ENCODE measurements around the gene AMOTL1. TPM values are rescaled to one million over a fixed set of nuclear protein-coding genes. Genes with fewer than 3 reads are reported as not detected.

The AMOTL1 gene
- total RNA-seq, 2 experiments from 2014 or later = 6.6 to 8.4 TPM

DNA sequence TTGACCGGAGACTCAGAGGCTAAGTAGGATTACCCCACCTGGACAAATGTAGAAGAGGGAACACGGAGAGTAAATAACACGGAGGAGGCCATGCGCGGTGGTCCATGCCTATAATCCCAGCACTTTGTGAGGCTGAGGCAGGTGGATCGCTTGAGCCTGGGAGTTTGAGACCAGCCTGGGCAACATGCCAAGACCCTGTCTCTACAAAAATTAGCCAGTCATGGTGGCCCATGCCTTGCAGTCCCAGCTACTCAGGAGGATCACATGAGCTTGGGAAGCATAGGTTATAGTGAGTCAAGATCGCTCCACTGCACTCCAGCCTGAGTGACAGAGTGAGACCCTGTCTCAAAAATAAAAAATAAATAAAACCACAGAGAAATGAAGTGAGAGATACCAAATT is 53.9 kb downstream of the AMOTL1 start:
- Mint-ChIP-seq H3K4me3 (no peak overlapping the region), H3K9me3 (ENCODE audit: insufficient read depth) (no peaks in the 10 kb centered on the region), H3K27me3 (ENCODE audit: low read depth) (no peaks in the 10 kb centered on the region), H3K4me1 (ENCODE audit: low read depth) (no peaks in the 10 kb centered on the region), H3K36me3 (ENCODE audit: low read depth) (no peaks in the 10 kb centered on the region), H3K27ac (no peak overlapping the region)
- DNase-seq (no peak), ATAC-seq (no peak)
- ChIA-PET CTCF (no interaction called here), POLR2A (no interaction called here)

DNA sequence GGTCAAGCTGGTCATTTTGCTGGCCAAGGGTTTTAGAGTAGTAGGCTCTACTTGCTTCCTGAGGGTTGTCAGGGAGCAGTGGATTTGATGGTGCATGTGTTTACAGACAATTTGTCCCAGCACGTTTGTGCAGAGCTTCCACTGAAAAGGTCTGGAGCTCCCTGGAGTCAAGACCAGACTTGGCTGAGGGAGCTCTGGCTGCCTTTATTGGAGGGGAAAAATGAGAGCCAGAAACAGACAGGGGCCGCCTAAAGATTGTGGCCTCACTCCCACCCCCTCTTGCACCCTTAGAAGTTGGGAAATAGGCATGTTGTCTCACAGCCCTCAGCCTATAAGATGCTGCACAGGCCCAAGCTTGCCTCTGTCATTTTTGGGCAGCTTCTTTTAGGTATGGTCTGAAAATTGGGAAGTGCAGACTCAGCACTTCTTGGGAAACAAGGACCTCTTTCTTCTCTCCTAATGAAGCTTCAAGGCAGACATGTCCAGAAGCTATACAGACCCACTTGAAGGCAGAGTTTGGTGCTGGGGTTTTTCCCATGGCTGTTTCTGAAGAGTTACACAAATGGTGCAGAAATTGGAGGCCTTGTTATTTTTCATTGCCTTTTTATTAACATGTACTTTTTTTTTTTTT is 55.1 kb downstream of the AMOTL1 start:
- DNase-seq (no peak), ATAC-seq (no peak)
- H3K27ac Mint-ChIP-seq = no peak overlapping the region
- ChIA-PET POLR2A (no interaction called here), CTCF (no interaction called here)
- H3K36me3 Mint-ChIP-seq (ENCODE audit: low read depth) = no peaks in the 10 kb centered on the region
- no peaks in the 10 kb centered on the region for H3K4me1 Mint-ChIP-seq (ENCODE audit: low read depth)
- no peaks in the 10 kb centered on the region for H3K9me3 Mint-ChIP-seq (ENCODE audit: insufficient read depth)
- H3K27me3 Mint-ChIP-seq (ENCODE audit: low read depth) = no peaks in the 10 kb centered on the region
- no peak overlapping the region for H3K4me3 Mint-ChIP-seq

DNA sequence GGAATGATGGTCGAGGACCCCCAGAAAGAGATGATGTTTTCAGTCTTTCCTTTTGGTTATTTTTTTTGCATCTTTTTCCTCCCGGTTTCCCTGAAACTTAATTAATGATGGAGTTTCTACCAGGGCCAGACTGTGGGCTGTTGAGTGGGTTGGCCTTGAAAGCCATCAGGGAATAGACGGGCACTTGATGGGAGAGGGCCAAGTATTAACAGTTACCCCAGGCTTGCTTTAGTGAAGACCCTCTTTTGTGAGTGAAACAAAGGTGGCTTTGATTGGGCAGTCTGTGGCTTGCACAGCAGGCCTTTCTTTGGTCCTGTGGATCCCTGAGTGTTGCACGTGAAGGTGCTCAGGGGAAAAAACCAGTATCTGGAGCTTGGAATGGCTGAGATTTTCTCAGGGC is 56.9 kb downstream of the AMOTL1 start:
- H3K27me3 Mint-ChIP-seq (ENCODE audit: low read depth) = no peaks in the 10 kb centered on the region
- H3K4me1 Mint-ChIP-seq (ENCODE audit: low read depth) = no peaks in the 10 kb centered on the region
- ChIA-PET CTCF (no interaction called here), POLR2A (no interaction called here)
- H3K9me3 Mint-ChIP-seq (ENCODE audit: insufficient read depth) = no peaks in the 10 kb centered on the region
- H3K36me3 Mint-ChIP-seq (ENCODE audit: low read depth) = no peaks in the 10 kb centered on the region
- ATAC-seq = no peak
- DNase-seq = no peak
- no peak overlapping the region for H3K4me3 Mint-ChIP-seq
- no peak overlapping the region for H3K27ac Mint-ChIP-seq

DNA sequence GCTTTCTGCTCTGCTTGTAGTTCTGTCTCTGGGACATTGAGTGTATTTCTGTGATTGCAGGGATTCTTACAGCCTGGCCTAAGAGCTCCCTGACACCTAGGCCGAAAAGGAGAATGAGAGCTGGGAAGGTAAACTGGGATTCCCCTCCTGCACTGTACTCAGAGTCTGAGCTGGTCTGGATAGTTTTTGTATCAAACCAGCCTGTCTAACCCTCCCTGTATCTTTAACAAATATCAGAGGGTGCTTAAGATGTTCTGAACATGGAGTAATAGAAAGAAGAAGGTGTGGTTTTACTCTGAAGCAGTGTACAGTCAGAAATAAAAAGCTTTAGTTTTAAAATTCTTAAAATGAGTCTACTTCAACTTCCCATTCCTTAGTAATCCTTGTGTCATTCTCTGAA is 57.3 kb downstream of the AMOTL1 start:
- Mint-ChIP-seq H3K36me3 (ENCODE audit: low read depth) (no peaks in the 10 kb centered on the region), H3K27ac (no peak overlapping the region), H3K27me3 (ENCODE audit: low read depth) (no peaks in the 10 kb centered on the region), H3K4me1 (ENCODE audit: low read depth) (no peaks in the 10 kb centered on the region), H3K9me3 (ENCODE audit: insufficient read depth) (no peaks in the 10 kb centered on the region), H3K4me3 (no peak overlapping the region)
- ATAC-seq (no peak), DNase-seq (no peak)
- ChIA-PET CTCF (no interaction called here), POLR2A (no interaction called here)

DNA sequence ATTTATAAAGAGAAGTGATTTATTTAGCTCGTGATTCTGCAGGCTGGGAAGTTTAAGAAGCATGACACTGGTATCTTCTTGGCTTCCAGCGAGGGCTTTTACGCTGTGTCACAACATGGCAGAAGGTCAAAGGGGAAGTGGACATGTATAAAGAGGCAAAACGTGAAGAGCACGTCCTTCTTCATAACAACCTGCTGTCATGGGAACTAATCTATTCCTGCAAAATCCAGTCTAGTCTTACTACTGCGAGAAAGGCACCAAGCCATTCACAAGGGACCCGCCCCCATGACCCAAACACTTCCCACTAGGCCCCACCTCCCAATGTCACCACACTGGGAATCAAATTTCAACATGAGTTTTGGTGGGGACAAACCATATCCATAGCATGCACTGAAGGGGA is 58.3 kb downstream of the AMOTL1 start:
- ATAC-seq (no peak), DNase-seq (no peak)
- H3K36me3 Mint-ChIP-seq (ENCODE audit: low read depth) = no peaks in the 10 kb centered on the region
- CTCF ChIA-PET = no interaction called here
- no peaks in the 10 kb centered on the region for H3K4me1 Mint-ChIP-seq (ENCODE audit: low read depth)
- POLR2A ChIA-PET = interaction anchor here (0.7 kb wide), 1 partner anchor 402 kb away, joined by 4 read pairs; no protein-coding TSS in a partner anchor
- no peak overlapping the region for H3K4me3 Mint-ChIP-seq
- H3K9me3 Mint-ChIP-seq (ENCODE audit: insufficient read depth) = no peaks in the 10 kb centered on the region
- no peaks in the 10 kb centered on the region for H3K27me3 Mint-ChIP-seq (ENCODE audit: low read depth)
- H3K27ac Mint-ChIP-seq = no peak overlapping the region

DNA sequence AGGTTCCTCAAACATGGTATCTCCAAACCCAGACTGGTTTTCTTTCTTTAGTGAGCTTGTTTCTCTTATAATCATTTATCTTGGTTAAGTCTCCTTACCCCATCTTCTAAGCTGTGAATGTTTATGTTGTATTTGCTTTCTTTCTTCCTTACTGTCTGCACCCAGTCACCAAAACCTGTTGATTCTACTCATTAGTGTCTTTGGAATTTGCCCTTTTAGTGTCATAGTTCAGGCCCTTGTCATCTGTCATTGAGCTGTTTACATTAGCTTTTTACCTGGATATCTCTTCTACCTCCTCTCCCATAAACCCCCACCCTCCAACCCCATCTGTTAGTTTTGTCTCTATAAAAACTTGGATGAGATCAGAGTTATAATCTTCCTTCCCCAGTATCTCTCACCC is 59.9 kb downstream of the AMOTL1 start:
- Mint-ChIP-seq H3K27me3 (ENCODE audit: low read depth) (no peaks in the 10 kb centered on the region), H3K4me3 (no peak overlapping the region), H3K36me3 (ENCODE audit: low read depth) (no peaks in the 10 kb centered on the region), H3K27ac (no peak overlapping the region), H3K9me3 (ENCODE audit: insufficient read depth) (no peaks in the 10 kb centered on the region), H3K4me1 (ENCODE audit: low read depth) (no peaks in the 10 kb centered on the region)
- ChIA-PET CTCF (no interaction called here), POLR2A (no interaction called here)
- DNase-seq = no peak
- ATAC-seq = no peak

DNA sequence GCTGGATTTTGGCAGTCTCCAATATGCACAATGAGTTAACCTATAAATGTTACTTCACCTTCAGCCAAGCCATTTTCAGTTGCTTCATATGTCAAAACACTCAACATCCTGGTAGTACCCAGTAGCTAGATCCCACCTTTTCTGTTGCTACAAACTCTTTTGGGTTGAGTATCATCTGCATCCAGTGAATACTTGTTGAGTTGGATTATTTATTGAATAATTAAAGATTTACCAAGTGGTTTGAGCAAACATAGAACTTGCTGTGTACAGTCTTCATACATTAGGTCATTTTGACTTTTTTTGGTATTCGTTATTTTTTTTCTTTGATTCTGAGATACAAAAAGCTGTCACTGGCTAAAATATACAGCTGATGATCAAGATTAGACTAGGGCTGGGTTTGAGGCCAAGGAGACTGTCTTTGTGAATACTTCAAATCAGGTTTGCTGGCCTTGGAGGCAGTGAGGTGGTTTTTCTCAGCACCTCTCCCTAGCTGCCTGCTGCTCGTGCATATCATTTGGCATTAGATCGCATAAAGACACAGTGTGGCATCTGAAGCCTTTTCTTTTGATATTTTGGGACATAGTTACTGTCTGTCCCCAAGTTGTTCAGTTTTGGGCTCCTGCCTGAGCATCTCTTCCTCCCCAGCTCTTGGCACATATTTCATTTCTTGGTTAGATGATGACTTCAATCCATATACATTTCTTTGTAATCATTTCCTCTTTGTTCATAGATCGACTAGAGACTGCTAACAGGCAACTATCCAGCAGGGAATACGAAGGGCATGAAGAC is 62.8 kb downstream of the AMOTL1 start:
- Mint-ChIP-seq H3K27ac (no peak overlapping the region), H3K9me3 (ENCODE audit: insufficient read depth) (no peaks in the 10 kb centered on the region), H3K27me3 (ENCODE audit: low read depth) (no peaks in the 10 kb centered on the region), H3K4me3 (no peak overlapping the region), H3K36me3 (ENCODE audit: low read depth) (no peaks in the 10 kb centered on the region), H3K4me1 (ENCODE audit: low read depth) (no peaks in the 10 kb centered on the region)
- CTCF ChIA-PET = no interaction called here
- ATAC-seq = no peak
- DNase-seq = no peak
- POLR2A ChIA-PET = no interaction called here

DNA sequence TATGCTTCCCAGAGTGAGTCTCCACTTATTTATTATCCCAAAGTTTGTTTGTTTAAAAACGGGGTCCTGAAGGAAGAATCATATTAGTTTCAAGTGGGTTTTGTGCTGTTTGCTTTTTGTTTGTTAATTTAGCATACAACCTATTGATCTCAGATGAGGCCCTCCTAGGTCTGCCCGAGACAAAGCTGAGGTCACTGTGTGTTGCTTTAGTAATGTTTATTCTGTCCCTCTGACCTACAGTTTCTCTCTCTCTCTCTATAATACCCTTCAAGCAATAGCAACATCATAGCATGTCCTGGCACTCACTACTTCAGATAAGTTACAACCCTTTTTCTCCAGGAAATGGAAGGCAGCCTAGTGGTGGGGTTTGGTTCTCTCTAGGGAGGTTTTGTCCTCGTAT is 63.4 kb downstream of the AMOTL1 start:
- POLR2A ChIA-PET = no interaction called here
- ATAC-seq = no peak

DNA sequence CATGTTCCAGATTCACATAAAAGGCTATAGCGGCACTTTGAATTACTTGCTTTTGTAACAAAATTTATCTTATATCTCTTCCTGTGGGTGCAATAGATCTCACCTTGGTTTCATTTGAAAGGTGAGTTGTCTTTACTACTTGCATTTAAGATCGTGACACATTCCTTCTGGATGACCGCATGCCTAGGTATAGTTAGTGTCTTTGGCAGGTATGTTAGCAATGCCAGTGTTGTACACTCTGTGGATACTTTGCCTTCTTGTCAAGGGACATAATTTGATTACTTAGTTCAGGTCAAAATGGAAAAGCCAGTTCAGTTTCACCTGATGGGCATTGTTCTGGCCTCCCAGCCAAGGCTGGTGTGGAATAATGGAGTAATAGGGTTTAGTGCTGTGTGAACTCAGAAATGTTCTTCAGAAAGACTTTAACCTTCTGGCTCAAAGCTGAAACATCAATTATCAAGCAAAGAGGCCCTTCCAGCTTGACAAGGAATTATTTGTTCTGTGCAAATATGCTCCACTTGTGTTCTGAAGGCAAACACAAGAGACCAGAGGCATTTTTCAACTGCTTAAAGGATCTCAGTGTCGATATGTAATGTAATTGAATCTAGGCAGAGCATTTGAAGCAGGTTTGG is 64.6 kb downstream of the AMOTL1 start:
- Mint-ChIP-seq H3K4me3 (no peak overlapping the region), H3K27me3 (ENCODE audit: low read depth) (no peaks in the 10 kb centered on the region), H3K36me3 (ENCODE audit: low read depth) (no peaks in the 10 kb centered on the region), H3K9me3 (ENCODE audit: insufficient read depth) (no peaks in the 10 kb centered on the region), H3K4me1 (ENCODE audit: low read depth) (no peaks in the 10 kb centered on the region), H3K27ac (no peak overlapping the region)
- no peak for ATAC-seq
- CTCF ChIA-PET = no interaction called here
- POLR2A ChIA-PET = no interaction called here
- no peak for DNase-seq

More for the DNA sequence above, 63.4 kb downstream of the AMOTL1 start:
- Mint-ChIP-seq H3K27me3 (ENCODE audit: low read depth) (no peaks in the 10 kb centered on the region), H3K4me3 (no peak overlapping the region), H3K9me3 (ENCODE audit: insufficient read depth) (no peaks in the 10 kb centered on the region), H3K36me3 (ENCODE audit: low read depth) (no peaks in the 10 kb centered on the region), H3K4me1 (ENCODE audit: low read depth) (no peaks in the 10 kb centered on the region), H3K27ac (no peak overlapping the region)
- no peak for DNase-seq
- CTCF ChIA-PET = no interaction called here

DNA sequence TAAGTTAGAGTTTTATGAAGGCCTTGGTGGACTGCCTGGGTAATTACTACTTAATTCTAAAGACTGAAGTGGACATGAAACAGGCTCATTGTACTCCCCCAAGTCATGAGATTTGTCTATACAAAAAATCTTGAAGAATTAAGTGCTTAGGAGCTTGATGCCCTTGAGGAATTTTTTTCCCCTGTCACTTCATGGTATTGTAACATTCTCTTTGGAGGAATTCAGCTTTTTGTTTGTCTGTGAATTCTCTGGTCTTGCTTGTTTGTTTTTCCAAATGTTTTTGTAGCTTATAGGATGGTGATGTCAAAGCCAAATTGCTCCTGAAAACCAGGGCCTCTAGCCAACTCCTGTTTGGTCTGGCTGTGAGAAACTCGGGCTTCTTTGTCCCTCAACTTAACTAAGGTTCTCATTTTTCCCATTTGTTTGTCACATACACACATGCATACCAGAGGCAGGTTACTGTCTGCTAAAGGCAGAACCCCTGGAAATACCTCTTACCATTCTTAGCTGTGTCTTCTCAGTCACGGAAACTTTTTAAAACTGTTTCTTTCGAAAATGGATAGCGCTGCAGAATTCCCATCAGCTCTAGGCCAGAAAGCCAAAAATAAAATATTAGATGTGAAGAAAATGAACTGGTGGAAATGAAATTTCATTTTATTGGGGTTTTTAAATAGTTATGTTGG is 66.9 kb downstream of the AMOTL1 start:
- Mint-ChIP-seq H3K36me3 (ENCODE audit: low read depth) (no peaks in the 10 kb centered on the region), H3K4me1 (ENCODE audit: low read depth) (no peaks in the 10 kb centered on the region), H3K27me3 (ENCODE audit: low read depth) (peaks cover 3% of the 10 kb centered on the region), H3K9me3 (ENCODE audit: insufficient read depth) (no peaks in the 10 kb centered on the region), H3K27ac (no peak overlapping the region), H3K4me3 (no peak overlapping the region)
- ChIA-PET CTCF (no interaction called here), POLR2A (no interaction called here)
- ATAC-seq (no peak), DNase-seq (no peak)

DNA sequence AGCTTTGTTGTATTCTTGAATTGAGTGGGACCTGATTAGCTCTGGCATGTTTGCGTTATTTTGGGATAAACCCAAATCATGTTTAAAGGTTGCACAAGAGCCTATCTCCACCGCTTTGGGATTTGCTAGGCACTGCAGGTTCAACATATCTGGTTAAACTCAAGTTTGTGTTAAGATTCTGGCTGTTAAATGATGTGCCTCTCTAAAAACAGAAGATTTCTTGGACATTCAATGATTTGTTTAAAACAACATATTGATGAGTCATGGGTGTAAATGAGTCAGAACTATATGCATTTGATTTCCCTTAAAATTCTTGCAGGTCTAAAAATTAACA is 67.4 kb downstream of the AMOTL1 start:
- Mint-ChIP-seq H3K4me1 (ENCODE audit: low read depth) (no peaks in the 10 kb centered on the region), H3K9me3 (ENCODE audit: insufficient read depth) (no peaks in the 10 kb centered on the region), H3K4me3 (no peak overlapping the region), H3K27ac (no peak overlapping the region), H3K36me3 (ENCODE audit: low read depth) (no peaks in the 10 kb centered on the region), H3K27me3 (ENCODE audit: low read depth) (peaks cover 3% of the 10 kb centered on the region)
- ChIA-PET CTCF (no interaction called here), POLR2A (no interaction called here)
- DNase-seq (no peak), ATAC-seq (no peak)

DNA sequence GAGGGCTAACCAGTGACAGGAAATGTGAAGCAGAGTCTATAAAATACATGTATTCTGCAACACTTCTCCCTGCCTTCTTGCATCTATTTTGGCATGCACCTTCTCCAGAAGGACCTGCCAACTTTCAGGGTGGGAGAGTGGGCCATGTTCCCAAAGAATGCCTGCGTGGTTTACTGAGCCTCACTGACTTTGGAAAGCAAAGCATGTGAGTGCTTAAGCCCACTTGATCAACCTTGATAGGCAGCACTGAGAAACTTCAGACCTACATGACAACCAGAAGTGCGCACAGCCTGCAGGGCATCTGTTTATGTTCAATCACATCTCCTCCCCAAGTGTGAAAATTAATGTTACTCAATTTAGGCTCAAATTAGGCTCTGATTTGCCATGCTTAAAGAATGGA is 69.2 kb downstream of the AMOTL1 start:
- H3K36me3 Mint-ChIP-seq (ENCODE audit: low read depth) = no peaks in the 10 kb centered on the region
- ATAC-seq (no peak), DNase-seq (peak; percentile 5)
- no peaks in the 10 kb centered on the region for H3K9me3 Mint-ChIP-seq (ENCODE audit: insufficient read depth)
- H3K27ac Mint-ChIP-seq = no peak overlapping the region
- peaks cover 4% of the 10 kb centered on the region for H3K27me3 Mint-ChIP-seq (ENCODE audit: low read depth)
- POLR2A ChIA-PET = no interaction called here
- H3K4me1 Mint-ChIP-seq (ENCODE audit: low read depth) = no peaks in the 10 kb centered on the region
- CTCF ChIA-PET = no interaction called here
- no peak overlapping the region for H3K4me3 Mint-ChIP-seq

All from activated CD8-positive, alpha-beta T cell treated with anti-CD3 and anti-CD28 coated beads, Interleukin-2, amount 10 ng/mL, durations not matched to agents 7 days and 5 days (primary cell).